ENCODE measurements around the gene JARID2. TPM values are rescaled to one million over a fixed set of nuclear protein-coding genes. Genes with fewer than 3 reads are reported as not detected.

The JARID2 gene
- total RNA-seq, 1 donor from 2014 or later, result 66.1 TPM

DNA sequence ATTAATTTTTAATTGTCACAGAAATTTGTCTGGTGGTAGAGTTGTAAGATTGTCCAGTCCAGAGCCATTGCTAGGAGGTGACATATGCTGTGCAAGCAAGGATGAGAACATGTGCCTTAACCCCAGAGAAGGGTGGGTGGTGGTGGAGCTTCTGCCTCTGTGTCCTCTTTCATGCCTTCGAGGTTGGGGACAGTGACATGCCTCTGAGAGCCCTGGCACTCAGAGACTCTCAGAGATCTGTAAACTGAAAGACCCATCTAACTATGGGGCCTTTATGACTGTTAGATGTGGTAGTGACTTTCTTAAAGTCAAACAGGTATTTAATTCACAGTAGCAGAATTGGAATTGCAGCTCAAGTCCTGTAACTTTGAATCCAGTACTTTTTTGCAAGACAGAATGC is 132.4 kb downstream of the JARID2 start:
- Mint-ChIP-seq H3K4me3 (ENCODE audit: unreplicated experiment) (no peak overlapping the region), H3K27me3 (ENCODE audit: unreplicated experiment) (peaks cover 7% of the 10 kb centered on the region), H3K4me1 (ENCODE audit: unreplicated experiment) (peaks cover 27% of the 10 kb centered on the region), H3K36me3 (ENCODE audit: low read depth, unreplicated experiment) (peaks cover 4% of the 10 kb centered on the region), H3K9me3 (ENCODE audit: unreplicated experiment) (no peaks in the 10 kb centered on the region), H3K27ac (ENCODE audit: unreplicated experiment) (no peak overlapping the region)
- DNase-seq (ENCODE audit: low spot score), result no peak
- TF ChIP-seq, protein P1, sequence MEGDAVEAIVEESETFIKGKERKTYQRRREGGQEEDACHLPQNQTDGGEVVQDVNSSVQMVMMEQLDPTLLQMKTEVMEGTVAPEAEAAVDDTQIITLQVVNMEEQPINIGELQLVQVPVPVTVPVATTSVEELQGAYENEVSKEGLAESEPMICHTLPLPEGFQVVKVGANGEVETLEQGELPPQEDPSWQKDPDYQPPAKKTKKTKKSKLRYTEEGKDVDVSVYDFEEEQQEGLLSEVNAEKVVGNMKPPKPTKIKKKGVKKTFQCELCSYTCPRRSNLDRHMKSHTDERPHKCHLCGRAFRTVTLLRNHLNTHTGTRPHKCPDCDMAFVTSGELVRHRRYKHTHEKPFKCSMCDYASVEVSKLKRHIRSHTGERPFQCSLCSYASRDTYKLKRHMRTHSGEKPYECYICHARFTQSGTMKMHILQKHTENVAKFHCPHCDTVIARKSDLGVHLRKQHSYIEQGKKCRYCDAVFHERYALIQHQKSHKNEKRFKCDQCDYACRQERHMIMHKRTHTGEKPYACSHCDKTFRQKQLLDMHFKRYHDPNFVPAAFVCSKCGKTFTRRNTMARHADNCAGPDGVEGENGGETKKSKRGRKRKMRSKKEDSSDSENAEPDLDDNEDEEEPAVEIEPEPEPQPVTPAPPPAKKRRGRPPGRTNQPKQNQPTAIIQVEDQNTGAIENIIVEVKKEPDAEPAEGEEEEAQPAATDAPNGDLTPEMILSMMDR (IDR thresholded peaks at IDR 0.05; ENCODE audit: unreplicated experiment), result no peak

DNA sequence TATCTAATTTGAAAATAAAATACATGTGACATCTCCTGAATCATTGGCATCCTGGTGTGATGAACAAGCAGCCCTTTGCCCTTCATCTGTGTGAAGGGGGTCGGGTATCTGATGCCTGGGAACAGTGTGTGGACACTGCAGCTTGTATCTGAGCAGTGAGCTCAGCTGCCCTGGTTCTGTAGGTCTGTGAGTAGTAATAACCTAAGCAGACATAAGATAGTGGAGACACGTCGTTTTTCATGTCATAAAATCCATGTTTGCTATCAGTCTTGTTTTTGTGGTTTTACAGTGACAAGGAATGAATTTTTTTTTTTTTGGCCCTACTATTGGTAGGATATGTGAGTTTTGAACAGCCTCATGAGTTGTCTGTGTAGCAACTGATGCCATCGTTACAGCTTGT is 133.0 kb downstream of the JARID2 start:
- TF ChIP-seq, protein P1 (IDR thresholded peaks at IDR 0.05; ENCODE audit: unreplicated experiment), result no peak
- peaks cover 27% of the 10 kb centered on the region for H3K4me1 Mint-ChIP-seq (ENCODE audit: unreplicated experiment)

DNA sequence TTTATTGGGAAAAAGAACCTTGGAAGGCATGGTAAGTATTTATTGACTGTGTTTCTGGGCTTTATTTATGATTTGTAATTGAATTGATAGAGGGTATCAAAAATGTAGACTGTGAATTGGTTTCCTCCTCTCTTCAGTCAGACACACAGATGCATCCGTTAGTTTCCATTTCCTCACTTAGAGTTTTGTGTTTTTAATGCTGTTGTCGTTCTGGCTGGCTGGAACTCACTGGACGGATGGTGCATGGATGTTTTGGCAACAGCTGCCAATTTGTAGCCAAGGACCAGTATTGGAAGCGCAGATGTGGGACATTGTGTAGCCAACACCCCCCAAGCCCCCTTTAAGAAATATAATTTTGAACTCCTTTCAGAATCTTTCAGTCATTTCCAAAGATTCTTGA is 134.5 kb downstream of the JARID2 start:
- H3K4me1 Mint-ChIP-seq (ENCODE audit: unreplicated experiment), result peaks cover 35% of the 10 kb centered on the region
- H3K27me3 Mint-ChIP-seq (ENCODE audit: unreplicated experiment), result peaks cover 7% of the 10 kb centered on the region
- H3K9me3 Mint-ChIP-seq (ENCODE audit: unreplicated experiment), result no peaks in the 10 kb centered on the region
- no peak for DNase-seq (ENCODE audit: low spot score)
- H3K4me3 Mint-ChIP-seq (ENCODE audit: unreplicated experiment), result no peak overlapping the region
- H3K36me3 Mint-ChIP-seq (ENCODE audit: low read depth, unreplicated experiment), result peaks cover 2% of the 10 kb centered on the region
- H3K27ac Mint-ChIP-seq (ENCODE audit: unreplicated experiment), result peak overlapping the region; percentile 70
- TF ChIP-seq, protein P1 (IDR thresholded peaks at IDR 0.05; ENCODE audit: unreplicated experiment), result no peak

More for the DNA sequence above, 133.0 kb downstream of the JARID2 start:
- H3K27me3 Mint-ChIP-seq (ENCODE audit: unreplicated experiment), result peaks cover 7% of the 10 kb centered on the region
- peaks cover 4% of the 10 kb centered on the region for H3K36me3 Mint-ChIP-seq (ENCODE audit: low read depth, unreplicated experiment)
- no peaks in the 10 kb centered on the region for H3K9me3 Mint-ChIP-seq (ENCODE audit: unreplicated experiment)
- no peak overlapping the region for H3K27ac Mint-ChIP-seq (ENCODE audit: unreplicated experiment)
- H3K4me3 Mint-ChIP-seq (ENCODE audit: unreplicated experiment), result no peak overlapping the region
- no peak for DNase-seq (ENCODE audit: low spot score)

DNA sequence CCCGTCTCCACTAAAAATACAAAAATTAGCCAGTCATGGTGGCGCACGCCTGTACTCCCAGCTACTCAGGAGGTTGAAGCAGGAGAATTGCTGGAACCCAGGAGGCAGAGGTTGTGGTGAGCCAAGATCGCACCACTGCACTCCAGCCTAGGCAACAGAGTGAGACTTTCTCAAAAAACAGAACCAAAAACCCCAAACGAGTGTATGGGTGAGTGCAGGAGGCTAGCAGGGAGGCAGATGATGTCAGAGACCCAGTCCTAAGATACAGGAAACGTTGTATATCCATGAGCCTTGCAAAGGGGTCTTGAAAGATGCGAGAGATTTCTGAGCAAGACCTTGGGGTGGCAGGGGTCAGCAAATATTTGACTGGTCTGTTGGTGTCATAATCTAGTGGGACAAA is 136.2 kb downstream of the JARID2 start:
- Mint-ChIP-seq H3K36me3 (ENCODE audit: low read depth, unreplicated experiment) (no peaks in the 10 kb centered on the region), H3K27ac (ENCODE audit: unreplicated experiment) (no peak overlapping the region), H3K27me3 (ENCODE audit: unreplicated experiment) (peaks cover 10% of the 10 kb centered on the region), H3K9me3 (ENCODE audit: unreplicated experiment) (no peaks in the 10 kb centered on the region), H3K4me1 (ENCODE audit: unreplicated experiment) (peaks cover 40% of the 10 kb centered on the region), H3K4me3 (ENCODE audit: unreplicated experiment) (no peak overlapping the region)
- no peak for DNase-seq (ENCODE audit: low spot score)
- TF ChIP-seq, protein P1 (IDR thresholded peaks at IDR 0.05; ENCODE audit: unreplicated experiment), result no peak

DNA sequence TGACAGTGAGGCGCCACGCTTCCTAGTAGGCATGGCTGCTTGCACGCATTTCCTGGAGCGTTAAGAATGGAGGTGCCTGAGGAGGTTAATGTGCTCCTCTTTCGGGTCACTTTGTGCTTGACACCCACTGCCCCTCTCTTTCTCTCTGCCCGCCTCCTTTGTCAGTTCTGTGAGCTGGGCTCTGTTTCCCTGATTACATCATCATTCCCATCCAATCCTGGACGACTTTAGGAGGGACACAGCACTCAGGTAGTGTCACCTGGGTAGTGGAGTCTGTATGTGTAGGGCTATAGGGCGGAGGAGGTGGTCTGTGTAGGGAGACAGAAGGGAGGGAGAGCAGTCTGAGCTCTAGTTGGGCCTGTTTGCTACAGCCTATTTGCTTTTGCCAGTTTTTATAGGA is 136.8 kb downstream of the JARID2 start:
- TF ChIP-seq, protein P1 (IDR thresholded peaks at IDR 0.05; ENCODE audit: unreplicated experiment), result no peak
- H3K36me3 Mint-ChIP-seq (ENCODE audit: low read depth, unreplicated experiment), result no peaks in the 10 kb centered on the region
- H3K4me1 Mint-ChIP-seq (ENCODE audit: unreplicated experiment), result peaks cover 46% of the 10 kb centered on the region
- no peak for DNase-seq (ENCODE audit: low spot score)
- H3K9me3 Mint-ChIP-seq (ENCODE audit: unreplicated experiment), result no peaks in the 10 kb centered on the region
- no peak overlapping the region for H3K4me3 Mint-ChIP-seq (ENCODE audit: unreplicated experiment)
- no peak overlapping the region for H3K27ac Mint-ChIP-seq (ENCODE audit: unreplicated experiment)
- H3K27me3 Mint-ChIP-seq (ENCODE audit: unreplicated experiment), result peaks cover 10% of the 10 kb centered on the region
